Measurements from ENCODE around the gene FOXR1. TPM values are rescaled to one million over a fixed set of nuclear protein-coding genes. Genes with fewer than 3 reads are reported as not detected.

FOXR1 gene
- total RNA-seq, 1 experiment from 2014 or later: not detected

- CTCF ChIA-PET: interaction anchor here (0.6 to 3.7 kb wide), 5 partner anchors 14 to 98 kb away, joined by 4 to 49 read pairs (median 7); no protein-coding TSS in a partner anchor
- no peak for DNase-seq (ENCODE audit: low spot score)
- POLR2A ChIA-PET (ENCODE audit: low non-redundant PET): interaction anchor here (0.6 kb wide), 1 partner anchor 19 kb away, joined by 12 read pairs; no protein-coding TSS in a partner anchor
- no TSS peak for BruUV-seq (replicated peaks)
- intact Hi-C loops (cut with micrococcal nuclease; ENCODE audit: unreplicated experiment): loop anchor here (1.0 to 5.0 kb wide), 3 partner anchors 20 to 175 kb away; partner anchors contain the start of genes DDX6 and DPAGT1
- Histone ChIP-seq H3K4me3 (ENCODE audit: low read depth, low read length, poor library complexity, severe bottlenecking) (peak overlapping the region; percentile 70), H3K36me3 (ENCODE audit: insufficient read depth, low read length, poor library complexity, severe bottlenecking) (no peaks in the 10 kb centered on the region), H3K27ac (ENCODE audit: low read depth, low read length, poor library complexity, severe bottlenecking) (peak overlapping the region; percentile 14), H3K9me3 (ENCODE audit: low read depth, low read length, poor library complexity, severe bottlenecking) (no peaks in the 10 kb centered on the region), H3K27me3 (replicated peaks; ENCODE audit: insufficient read depth, low read depth, low read length, poor library complexity) (no peaks in the 10 kb centered on the region), H3K4me1 (ENCODE audit: insufficient read depth, low read length, poor library complexity, severe bottlenecking) (peaks cover 40% of the 10 kb centered on the region)
- TF ChIP-seq EZH2 (IDR thresholded peaks at IDR 0.05; ENCODE audit: borderline replicate concordance, low read depth, low read length, poor library complexity, severe bottlenecking) (no peak), CTCF (conservative IDR thresholded peaks at IDR 0.05; ENCODE audit: low read depth, low read length) (no peak)
Observed at GRCh38 chr11:118927554-118928100, 43.9 kb upstream of the FOXR1 start.

GRCh38 chr11:118928101-118928869 lies 43.3 kb upstream of the FOXR1 start:
- intact Hi-C loops (cut with micrococcal nuclease; ENCODE audit: unreplicated experiment): loop anchor here (1.0 to 5.0 kb wide), 3 partner anchors 21 to 174 kb away; partner anchors contain the start of genes DDX6 and DPAGT1
- TF ChIP-seq EZH2 (IDR thresholded peaks at IDR 0.05; ENCODE audit: borderline replicate concordance, low read depth, low read length, poor library complexity, severe bottlenecking) (no peak), CTCF (conservative IDR thresholded peaks at IDR 0.05; ENCODE audit: low read depth, low read length) (peak; percentile 99)
- DNase-seq (ENCODE audit: low spot score): peak; percentile 97
- Histone ChIP-seq H3K9me3 (ENCODE audit: low read depth, low read length, poor library complexity, severe bottlenecking) (no peaks in the 10 kb centered on the region), H3K27ac (ENCODE audit: low read depth, low read length, poor library complexity, severe bottlenecking) (peak overlapping the region; percentile 60), H3K4me1 (ENCODE audit: insufficient read depth, low read length, poor library complexity, severe bottlenecking) (peaks cover 33% of the 10 kb centered on the region), H3K4me3 (ENCODE audit: low read depth, low read length, poor library complexity, severe bottlenecking) (peak overlapping the region; percentile 70), H3K27me3 (replicated peaks; ENCODE audit: insufficient read depth, low read depth, low read length, poor library complexity) (no peaks in the 10 kb centered on the region), H3K36me3 (ENCODE audit: insufficient read depth, low read length, poor library complexity, severe bottlenecking) (no peaks in the 10 kb centered on the region)
- BruUV-seq (replicated peaks): no TSS peak
- ChIA-PET CTCF (interaction anchor here (0.5 to 3.7 kb wide), 6 partner anchors 15 to 487 kb away, joined by 3 to 49 read pairs (median 6); no protein-coding TSS in a partner anchor), POLR2A (ENCODE audit: low non-redundant PET) (interaction anchor here (0.6 kb wide), 1 partner anchor 19 kb away, joined by 12 read pairs; no protein-coding TSS in a partner anchor)

GRCh38 chr11:118928870-118929500 lies 42.6 kb upstream of the FOXR1 start:
- peak; percentile 88 for DNase-seq (ENCODE audit: low spot score)
- H3K36me3 ChIP-seq (ENCODE audit: insufficient read depth, low read length, poor library complexity, severe bottlenecking): no peaks in the 10 kb centered on the region
- intact Hi-C loops (cut with micrococcal nuclease; ENCODE audit: unreplicated experiment): loop anchor here (1.0 to 5.0 kb wide), 3 partner anchors 22 to 173 kb away; partner anchors contain the start of genes DDX6 and DPAGT1
- POLR2A ChIA-PET (ENCODE audit: low non-redundant PET): no interaction called here
- H3K4me3 ChIP-seq (ENCODE audit: low read depth, low read length, poor library complexity, severe bottlenecking): peak overlapping the region; percentile 70
- CTCF ChIA-PET: interaction anchor here (0.5 to 3.7 kb wide), 5 partner anchors 15 to 486 kb away, joined by 3 to 49 read pairs (median 6); partner anchors contain the start of gene DDX6
- no TSS peak for BruUV-seq (replicated peaks)
- no peaks in the 10 kb centered on the region for H3K27me3 ChIP-seq (replicated peaks; ENCODE audit: insufficient read depth, low read depth, low read length, poor library complexity)
- peak overlapping the region; percentile 60 for H3K27ac ChIP-seq (ENCODE audit: low read depth, low read length, poor library complexity, severe bottlenecking)
- no peaks in the 10 kb centered on the region for H3K9me3 ChIP-seq (ENCODE audit: low read depth, low read length, poor library complexity, severe bottlenecking)
- TF ChIP-seq EZH2 (IDR thresholded peaks at IDR 0.05; ENCODE audit: borderline replicate concordance, low read depth, low read length, poor library complexity, severe bottlenecking) (no peak), CTCF (conservative IDR thresholded peaks at IDR 0.05; ENCODE audit: low read depth, low read length) (0 out of 2 replicates have a peak, but pooled peaks have one; percentile 13)
- peaks cover 26% of the 10 kb centered on the region for H3K4me1 ChIP-seq (ENCODE audit: insufficient read depth, low read length, poor library complexity, severe bottlenecking)

Measured in A673 (cell line).